Ishikawa (cell line): Measurements from ENCODE around the gene GPBAR1.

Experiments
- CEBPB ChIP-seq: IDR thresholded peaks from 2 replicates; pipeline ENCODE4 v1.6.1; 2012
- CREB1 ChIP-seq: IDR thresholded peaks from 2 replicates; pipeline ENCODE4 v1.6.1; 2012; ENCODE audit warnings: low read depth
- EGR1 ChIP-seq: IDR thresholded peaks from 2 replicates; pipeline ENCODE4 v1.6.1; 2012
- EP300 ChIP-seq: IDR thresholded peaks from 2 replicates; pipeline ENCODE4 v1.6.1; 2012; ENCODE audit warnings: borderline replicate concordance
- FOXM1 ChIP-seq: IDR thresholded peaks from 2 replicates; pipeline ENCODE4 v1.6.1; 2012; ENCODE audit warnings: low read depth, borderline replicate concordance
- MAX ChIP-seq: IDR thresholded peaks from 2 replicates; pipeline ENCODE4 v1.6.1; 2012
- NFIC ChIP-seq: IDR thresholded peaks from 2 replicates; pipeline ENCODE4 v1.6.1; 2012
- RAD21 ChIP-seq: IDR thresholded peaks from 2 replicates; pipeline ENCODE4 v1.6.1; 2012; ENCODE audit warnings: low read depth
- REST ChIP-seq: IDR thresholded peaks from 2 replicates; pipeline ENCODE4 v1.6.1; 2012; ENCODE audit warnings: low read depth, mild to moderate bottlenecking
- TAF1 ChIP-seq: IDR thresholded peaks from 2 replicates; pipeline ENCODE4 v1.6.1; 2012; ENCODE audit warnings: low read depth, mild to moderate bottlenecking
- TCF12 ChIP-seq: IDR thresholded peaks from 2 replicates; pipeline ENCODE4 v1.6.1; 2012; ENCODE audit warnings: low read depth
- TEAD4 ChIP-seq: IDR thresholded peaks from 2 replicates; pipeline ENCODE4 v1.6.1; 2012
- USF1 ChIP-seq: IDR thresholded peaks from 2 replicates; pipeline ENCODE4 v1.6.1; 2012
- YY1 ChIP-seq: IDR thresholded peaks from 2 replicates; pipeline ENCODE4 v1.6.1; 2012; ENCODE audit warnings: low read depth
- ZBTB7A ChIP-seq: IDR thresholded peaks from 2 replicates; pipeline ENCODE4 v1.6.1; 2012; ENCODE audit warnings: low read depth

The GPBAR1 gene

GRCh38 chr2:218218268-218219185, 42.3 kb upstream of the GPBAR1 start:
- TF ChIP-seq NFIC (no peak), EGR1 (no peak)

- no peak for TF ChIP-seq RAD21
- TF ChIP-seq CREB1 = no peak
- no peak for TF ChIP-seq EP300
- no peak for TF ChIP-seq TAF1
- no peak for TF ChIP-seq TEAD4
- no peak for TF ChIP-seq NFIC
- TF ChIP-seq REST = no peak
- no peak for TF ChIP-seq MAX
- TF ChIP-seq EGR1 = no peak
- no peak for TF ChIP-seq FOXM1
- TF ChIP-seq TCF12 = no peak
- TF ChIP-seq CEBPB = no peak
- no peak for TF ChIP-seq YY1
- no peak for TF ChIP-seq ZBTB7A
- no peak for TF ChIP-seq USF1
These were observed 40.9 kb upstream of the GPBAR1 start for GRCh38 chr2:218219934-218220333.

- TF ChIP-seq TAF1 (no peak), RAD21 (no peak), EGR1 (no peak), NFIC (no peak), REST (no peak)
These were observed 39.8 kb upstream of the GPBAR1 start for GRCh38 chr2:218221000-218221399.

- TF ChIP-seq USF1 = no peak
- TF ChIP-seq TAF1 = no peak
- TF ChIP-seq FOXM1 = no peak
- TF ChIP-seq CEBPB = no peak
- no peak for TF ChIP-seq NFIC
- no peak for TF ChIP-seq YY1
- TF ChIP-seq EP300 = no peak
- TF ChIP-seq MAX = no peak
- no peak for TF ChIP-seq RAD21
These were observed 37.8 kb upstream of the GPBAR1 start for GRCh38 chr2:218223046-218223445.

- no peak for TF ChIP-seq MAX
- TF ChIP-seq REST = no peak
- no peak for TF ChIP-seq YY1
- TF ChIP-seq CEBPB = no peak
- no peak for TF ChIP-seq EP300
- TF ChIP-seq TEAD4 = no peak
- no peak for TF ChIP-seq USF1
- TF ChIP-seq NFIC = no peak
- no peak for TF ChIP-seq TCF12
These were observed 36.6 kb upstream of the GPBAR1 start for GRCh38 chr2:218224186-218224585.
